ENCODE data around the gene MCUR1.
"Not testable (repeated sequence)": the region's sequence is repeated elsewhere in the genome, so short reads cannot be mapped to it uniquely, and the experiment has no call there.

Gene MCUR1

GRCh38 chr6:13772358-13773030 is 41.9 kb downstream of the MCUR1 start:
- not testable (repeated sequence) for DNase-seq

- DNase-seq, result no peak
These were observed 44.7 kb downstream of the MCUR1 start for GRCh38 chr6:13769655-13770053.

GRCh38 chr6:13769034-13769654 is 45.2 kb downstream of the MCUR1 start:
- no peak for DNase-seq

GRCh38 chr6:13767121-13767808 is 47.1 kb downstream of the MCUR1 start:
- no peak for DNase-seq

- no peak for DNase-seq
These were observed 48.1 kb downstream of the MCUR1 start for GRCh38 chr6:13766201-13766634.

- DNase-seq, result no peak
These were observed 48.8 kb downstream of the MCUR1 start for GRCh38 chr6:13765570-13765969.

- DNase-seq, result no peak
These were observed 49.4 kb downstream of the MCUR1 start for GRCh38 chr6:13764996-13765395.

- no peak for DNase-seq
These were observed 50.5 kb downstream of the MCUR1 start for GRCh38 chr6:13763740-13764381.

GRCh38 chr6:13762611-13763441 is 51.5 kb downstream of the MCUR1 start:
- DNase-seq, result no peak

GRCh38 chr6:13761361-13762036 is 52.9 kb downstream of the MCUR1 start:
- DNase-seq, result no peak

GRCh38 chr6:13760307-13761304 is 53.8 kb downstream of the MCUR1 start:
- DNase-seq, result no peak

- DNase-seq, result no peak
These were observed 55.3 kb downstream of the MCUR1 start for GRCh38 chr6:13759025-13759424.

GRCh38 chr6:13754644-13755043 is 59.7 kb downstream of the MCUR1 start:
- no peak for DNase-seq

GRCh38 chr6:13743736-13744127 is 70.6 kb downstream of the MCUR1 start:
- DNase-seq, result no peak

- DNase-seq, result no peak
These were observed 71.2 kb downstream of the MCUR1 start for GRCh38 chr6:13742961-13743735.

GRCh38 chr6:13741365-13741764 is 73.0 kb downstream of the MCUR1 start:
- DNase-seq, result no peak

All from NCI-H2029 treated with DMSO at 0.1 percent for 48 hours (cell line).